D721Med (cell line): ENCODE results near the gene TBX19.
A peak's percentile ranks its signal among the peaks of the same experiment; 100 is the strongest.

Source experiments
- DNase-seq: peaks from one replicate; pipeline ENCODE4 v3.0.0; 2011; ENCODE audit warnings: low spot score; ENCODE audit not compliant: insufficient read length
- FAIRE-seq: peaks from 2 replicates; lab custom pipeline; 2011; peaks lifted over from hg19 to GRCh38; lab: Jason Lieb, UNC
- TF ChIP-seq, protein P1 (sequence below): IDR thresholded peaks from 2 replicates; pipeline ENCODE4 v1.5.1; 2012; ENCODE audit warnings: mild to moderate bottlenecking, control low read depth; ENCODE audit not compliant: insufficient read depth; ENCODE audit errors: missing control alignments

The TBX19 gene

DNA sequence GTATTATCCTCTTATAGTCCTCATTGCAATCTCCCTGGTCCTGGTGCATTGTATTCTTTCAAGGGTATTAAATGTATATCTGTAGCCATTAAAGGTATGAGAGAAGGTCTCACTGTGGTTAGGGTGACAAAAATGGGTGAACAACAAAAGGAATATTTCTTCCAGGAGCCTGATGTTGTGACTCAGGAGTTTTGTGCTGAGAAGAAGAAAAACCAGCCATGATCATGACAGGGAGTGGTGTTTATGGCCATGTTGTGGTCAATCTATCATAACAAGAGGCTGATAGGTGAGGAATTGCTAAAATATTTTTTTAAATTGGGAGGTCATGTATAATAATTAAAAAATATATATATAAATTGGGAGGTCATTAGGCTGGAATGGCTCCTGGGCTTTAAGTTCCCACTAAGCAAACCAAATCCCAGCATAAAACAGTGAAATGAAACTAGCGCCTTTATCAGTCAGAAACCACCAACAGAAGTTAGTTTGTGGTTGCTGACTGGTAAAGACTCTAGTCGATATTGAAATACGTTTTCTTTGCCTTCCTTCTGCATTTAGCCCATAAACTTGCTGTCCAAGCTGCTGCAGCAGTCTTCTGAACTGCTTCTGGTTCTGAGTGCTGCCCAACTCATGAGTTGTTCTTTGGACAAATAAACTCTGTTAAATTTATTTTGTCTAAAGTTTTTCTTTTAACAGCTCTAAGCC lies 60.3 kb downstream of the TBX19 start:
- FAIRE-seq, result no peak
- no peak for DNase-seq
- TF ChIP-seq, protein P1, sequence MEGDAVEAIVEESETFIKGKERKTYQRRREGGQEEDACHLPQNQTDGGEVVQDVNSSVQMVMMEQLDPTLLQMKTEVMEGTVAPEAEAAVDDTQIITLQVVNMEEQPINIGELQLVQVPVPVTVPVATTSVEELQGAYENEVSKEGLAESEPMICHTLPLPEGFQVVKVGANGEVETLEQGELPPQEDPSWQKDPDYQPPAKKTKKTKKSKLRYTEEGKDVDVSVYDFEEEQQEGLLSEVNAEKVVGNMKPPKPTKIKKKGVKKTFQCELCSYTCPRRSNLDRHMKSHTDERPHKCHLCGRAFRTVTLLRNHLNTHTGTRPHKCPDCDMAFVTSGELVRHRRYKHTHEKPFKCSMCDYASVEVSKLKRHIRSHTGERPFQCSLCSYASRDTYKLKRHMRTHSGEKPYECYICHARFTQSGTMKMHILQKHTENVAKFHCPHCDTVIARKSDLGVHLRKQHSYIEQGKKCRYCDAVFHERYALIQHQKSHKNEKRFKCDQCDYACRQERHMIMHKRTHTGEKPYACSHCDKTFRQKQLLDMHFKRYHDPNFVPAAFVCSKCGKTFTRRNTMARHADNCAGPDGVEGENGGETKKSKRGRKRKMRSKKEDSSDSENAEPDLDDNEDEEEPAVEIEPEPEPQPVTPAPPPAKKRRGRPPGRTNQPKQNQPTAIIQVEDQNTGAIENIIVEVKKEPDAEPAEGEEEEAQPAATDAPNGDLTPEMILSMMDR, result no peak

DNA sequence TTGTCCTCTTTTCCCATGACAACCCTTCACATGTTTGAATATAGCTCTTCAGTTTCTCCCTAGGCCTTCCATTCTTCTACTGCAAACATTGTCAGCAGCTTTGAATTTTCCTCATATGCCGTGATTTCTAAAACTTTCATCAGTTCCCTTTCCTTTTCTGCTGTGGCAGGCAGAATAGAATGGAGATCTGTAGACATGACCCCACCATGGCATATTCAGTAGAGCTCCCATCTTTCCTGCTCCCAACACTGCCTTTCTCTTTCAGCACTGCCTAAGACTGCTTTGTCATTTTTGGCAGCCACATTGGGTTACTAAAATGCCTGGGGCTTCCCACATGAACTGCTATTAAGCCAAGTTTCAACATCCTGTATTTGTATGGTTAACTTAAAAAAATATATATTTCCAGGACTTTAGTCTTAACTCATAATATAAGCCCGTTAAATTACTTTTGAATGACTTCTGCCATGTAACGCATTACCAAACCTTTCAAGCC lies 60.9 kb downstream of the TBX19 start:
- TF ChIP-seq, protein P1, result no peak
- FAIRE-seq (no peak), DNase-seq (no peak)

DNA sequence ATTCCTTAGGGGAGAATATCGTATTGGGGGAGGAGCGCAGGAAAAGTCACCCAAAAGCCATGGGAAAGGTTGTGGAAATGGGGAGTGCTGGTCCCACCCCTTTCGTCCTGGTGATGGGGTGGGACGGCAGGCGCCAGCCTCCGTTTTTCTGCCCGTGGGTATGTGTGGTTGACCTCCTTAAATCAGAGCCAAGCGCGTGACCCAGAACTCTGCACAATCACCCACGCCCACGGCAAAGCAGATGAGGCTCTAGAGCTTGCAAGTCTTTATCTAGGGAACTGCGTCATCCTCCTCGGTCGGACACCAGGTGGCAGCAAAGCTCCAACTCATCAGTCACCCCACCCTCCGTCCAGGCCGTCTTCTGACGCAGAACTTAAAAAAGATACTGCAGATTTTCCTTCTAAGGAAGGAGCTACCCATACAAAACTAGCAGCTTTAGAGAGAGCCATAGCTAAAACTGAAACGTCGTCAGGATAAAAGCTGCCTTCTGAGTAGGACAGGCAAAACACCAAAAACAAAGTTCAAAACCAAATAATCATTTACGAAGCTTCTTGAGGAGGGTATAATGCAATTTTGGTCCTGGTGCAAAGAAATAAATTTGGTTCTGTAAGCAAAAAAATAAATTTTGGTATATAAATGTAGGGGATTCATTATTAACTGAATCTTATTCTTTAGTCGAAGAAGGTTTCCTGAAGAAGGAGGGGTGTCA lies 62.0 kb downstream of the TBX19 start:
- DNase-seq, result no peak
- TF ChIP-seq, protein P1, result peak; percentile 91
- FAIRE-seq, result peak; percentile 29

DNA sequence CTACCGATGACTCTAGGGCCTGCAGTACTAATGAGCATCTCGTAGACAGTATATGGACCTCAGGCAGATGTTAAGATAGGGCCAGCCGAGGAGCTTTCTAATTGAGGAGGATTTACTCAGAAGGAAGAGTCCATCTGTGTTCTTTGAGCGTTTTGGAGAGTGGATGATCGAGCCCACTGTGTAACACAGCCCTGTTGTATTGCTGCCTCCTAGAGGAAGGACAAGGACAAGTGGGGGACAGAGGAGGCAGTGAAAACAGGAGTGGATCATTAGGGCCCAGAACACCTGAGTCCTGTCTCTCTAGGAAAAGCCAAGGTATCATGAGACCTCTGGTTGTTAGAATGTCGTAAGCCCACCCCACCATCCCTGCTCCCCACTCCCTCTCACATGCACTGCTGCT lies 62.9 kb downstream of the TBX19 start:
- TF ChIP-seq, protein P1, result peak; percentile 21
- FAIRE-seq (no peak), DNase-seq (no peak)

DNA sequence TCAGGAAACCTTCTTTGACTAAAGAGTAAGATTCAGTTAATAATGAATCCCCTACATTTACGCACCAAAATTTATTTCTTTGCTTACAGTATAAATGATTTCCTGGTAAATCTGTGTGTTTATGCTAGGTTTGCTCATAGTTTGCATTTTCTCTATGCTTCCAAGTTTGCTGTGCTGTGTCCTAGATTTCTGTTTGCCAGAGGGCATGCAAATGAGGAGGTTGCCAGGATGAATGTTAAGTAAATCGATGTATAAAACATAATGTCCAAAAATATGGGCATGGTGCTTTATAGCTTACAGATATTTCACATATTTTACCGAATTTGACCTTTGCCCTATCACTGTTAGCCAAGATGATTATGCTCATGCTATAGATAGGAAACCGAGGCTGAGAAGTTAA lies 63.8 kb downstream of the TBX19 start:
- DNase-seq (no peak), FAIRE-seq (no peak)
- TF ChIP-seq, protein P1, result no peak

DNA sequence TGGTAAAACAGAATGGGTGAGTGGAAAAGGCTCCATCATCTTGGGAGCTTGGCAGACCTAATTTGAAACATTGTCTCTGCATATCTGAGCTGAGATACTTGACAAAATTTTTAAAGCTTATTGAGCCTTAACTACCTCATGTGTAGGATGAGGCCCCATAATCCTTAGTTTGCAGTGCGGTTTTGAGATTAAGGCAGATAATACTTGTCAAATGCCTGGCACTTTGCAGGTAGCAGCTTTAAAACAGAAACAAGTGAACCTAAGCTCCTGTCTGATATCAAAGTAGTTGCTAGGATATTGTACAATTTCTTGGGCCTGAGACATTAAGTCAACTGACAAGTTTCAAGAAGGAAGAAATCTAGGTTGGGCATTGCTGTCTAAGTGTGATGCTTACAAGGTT lies 65.3 kb downstream of the TBX19 start:
- DNase-seq, result no peak
- no peak for FAIRE-seq
- TF ChIP-seq, protein P1, result no peak

DNA sequence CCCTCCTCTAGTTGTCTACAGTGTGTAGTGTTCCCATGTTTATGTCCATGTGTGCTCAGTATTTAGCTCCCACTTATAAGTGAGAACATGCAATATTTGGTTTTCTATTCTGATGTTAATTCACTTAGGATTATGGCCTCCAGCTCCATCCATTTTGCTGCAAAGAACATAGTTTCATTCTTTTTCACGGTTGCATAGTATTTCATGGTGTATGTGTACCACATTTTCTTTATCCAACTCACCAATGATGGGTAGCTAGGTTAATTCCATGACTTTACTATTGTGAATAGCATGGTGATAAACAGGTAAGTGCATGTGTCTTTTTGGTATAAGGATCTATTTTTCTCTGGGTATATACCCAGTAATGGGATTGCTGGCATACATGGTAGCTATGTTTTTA lies 67.0 kb downstream of the TBX19 start:
- DNase-seq (no peak), FAIRE-seq (no peak)
- TF ChIP-seq, protein P1, result no peak
